HG03565 (cell line): Measurements from ENCODE around the gene ALOXE3.
"Not testable (repeated sequence)": the region's sequence is repeated elsewhere in the genome, so short reads cannot be mapped to it uniquely, and the experiment has no call there.

Source experiments
- ATAC-seq: cut with Tn5 transposase; IDR thresholded peaks from one replicate; pipeline ENCODE4 v1.9.1; 2021; ENCODE audit warnings: mild to moderate bottlenecking, moderate library complexity; ENCODE audit not compliant: unreplicated experiment

ALOXE3 gene

GRCh38 chr17:8100763-8101162 is 17.6 kb downstream of the ALOXE3 start:
- no peak for ATAC-seq

- no peak for ATAC-seq
Observed at GRCh38 chr17:8100111-8100510, 18.2 kb downstream of the ALOXE3 start.

GRCh38 chr17:8096541-8096940 is 21.8 kb downstream of the ALOXE3 start:
- ATAC-seq: no peak

GRCh38 chr17:8095361-8095760 is 23.0 kb downstream of the ALOXE3 start:
- no peak for ATAC-seq

- no peak for ATAC-seq
Observed at GRCh38 chr17:8091033-8091687, 27.2 kb downstream of the ALOXE3 start.

GRCh38 chr17:8089728-8090127 is 28.6 kb downstream of the ALOXE3 start:
- no peak for ATAC-seq

- no peak for ATAC-seq
Observed at GRCh38 chr17:8087952-8088230, 30.4 kb downstream of the ALOXE3 start.

GRCh38 chr17:8087075-8087951 is 31.0 kb downstream of the ALOXE3 start, which contains the start of gene ALOX12B:
Gene ALOX12B (minus strand): TSS chr17:8087716. CDS start chr17:8087442, 274 bp downstream.
- ATAC-seq: no peak

- ATAC-seq: no peak
Observed at GRCh38 chr17:8084250-8084649, 34.1 kb downstream of the ALOXE3 start.

GRCh38 chr17:8082292-8082691 is 36.0 kb downstream of the ALOXE3 start:
- ATAC-seq: no peak

- no peak for ATAC-seq
Observed at GRCh38 chr17:8081876-8082275, 36.4 kb downstream of the ALOXE3 start.

GRCh38 chr17:8080799-8081219 is 37.5 kb downstream of the ALOXE3 start:
- no peak for ATAC-seq

- ATAC-seq: no peak
Observed at GRCh38 chr17:8080208-8080798, 38.0 kb downstream of the ALOXE3 start.

- no peak for ATAC-seq
Observed at GRCh38 chr17:8079291-8080207, 38.8 kb downstream of the ALOXE3 start.

- not testable (repeated sequence) for ATAC-seq
Observed at GRCh38 chr17:8077939-8078338, 40.4 kb downstream of the ALOXE3 start.

- ATAC-seq: no peak
Observed at GRCh38 chr17:8076502-8077266, 41.6 kb downstream of the ALOXE3 start.

- no peak for ATAC-seq
Observed at GRCh38 chr17:8075574-8076342, 42.6 kb downstream of the ALOXE3 start.

GRCh38 chr17:8075081-8075480 is 43.2 kb downstream of the ALOXE3 start:
- no peak for ATAC-seq

GRCh38 chr17:8074554-8074953 is 43.8 kb downstream of the ALOXE3 start:
- ATAC-seq: no peak
